WTC11 (cell line): Measurements from ENCODE around the gene ANP32E. TPM values are rescaled to one million over a fixed set of nuclear protein-coding genes. Genes with fewer than 3 reads are reported as not detected.

ENCODE experiments used
- ATAC-seq: fragments of 200-7000 bp; cut with Tn5 transposase; 2 replicates; pipeline ENCODE4 v1.10.0; 2021; ENCODE audit warnings: mild to moderate bottlenecking, moderate library complexity
- CTCF ChIA-PET: fragments of 300-600 bp; sonication (Branson Sonifier 250); formaldehyde crosslinking; loops from one replicate; lab custom pipeline; 2021; ENCODE audit warnings: antibody characterized with exemption; lab: Charles Lee
- POLR2A ChIA-PET: fragments of 350-600 bp; sonication (Branson Sonifier 250); formaldehyde crosslinking; loops from one replicate; lab custom pipeline; 2021; ENCODE audit warnings: antibody characterized with exemption; lab: Charles Lee
- DNase-seq: peaks from one replicate; pipeline ENCODE4 v3.0.0; 2021; ENCODE audit warnings: low spot score
- H3K27ac Mint-ChIP-seq: 2 replicates; pipeline ENCODE4 v1.8.0; 2021; ENCODE audit warnings: mixed read lengths
- H3K27me3 Mint-ChIP-seq: 2 replicates; pipeline ENCODE4 v1.8.0; 2021; ENCODE audit warnings: low read depth, mild to moderate bottlenecking, moderate library complexity, mixed read lengths
- H3K36me3 Mint-ChIP-seq: 2 replicates; pipeline ENCODE4 v1.8.0; 2021; ENCODE audit warnings: mixed read lengths
- H3K4me1 Mint-ChIP-seq: 2 replicates; pipeline ENCODE4 v1.8.0; 2022; ENCODE audit warnings: mixed read lengths
- H3K4me3 Mint-ChIP-seq: 2 replicates; pipeline ENCODE4 v1.8.0; 2021; ENCODE audit warnings: mild to moderate bottlenecking, moderate library complexity, mixed read lengths
- H3K9me3 Mint-ChIP-seq: 2 replicates; pipeline ENCODE4 v1.8.0; 2021; ENCODE audit warnings: mixed read lengths
- ATF1 ChIP-seq: sonication (generic); formaldehyde crosslinking; IDR thresholded peaks from 2 replicates; pipeline ENCODE4 v1.8.1; 2023; ENCODE audit warnings: mild to moderate bottlenecking, moderate library complexity, missing genetic modification reagents
- EMX1 ChIP-seq: fragments of 250-450 bp; sonication (Bioruptor Pico); IDR thresholded peaks from 2 replicates; pipeline ENCODE4 v1.8.0; 2021; ENCODE audit warnings: mild to moderate bottlenecking
- FOXJ3 ChIP-seq: sonication (generic); formaldehyde crosslinking; IDR thresholded peaks from 2 replicates; pipeline ENCODE4 v1.9.0; 2021; ENCODE audit warnings: missing genetic modification reagents, mild to moderate bottlenecking, borderline replicate concordance
- FOXK1 ChIP-seq: sonication (generic); formaldehyde crosslinking; IDR thresholded peaks from 2 replicates; pipeline ENCODE4 v1.8.0; 2022; ENCODE audit warnings: mild to moderate bottlenecking, moderate library complexity, missing genetic modification reagents
- GTF2I ChIP-seq: fragments of 250-450 bp; sonication (Bioruptor Pico); conservative IDR thresholded peaks from 2 replicates; pipeline ENCODE4 v1.4.0; 2021; ENCODE audit warnings: mild to moderate bottlenecking
- IRF2 ChIP-seq: sonication (generic); formaldehyde crosslinking; IDR thresholded peaks from 2 replicates; pipeline ENCODE4 v1.8.0; 2022; ENCODE audit warnings: low read depth, missing genetic modification reagents, borderline replicate concordance
- MXD4 ChIP-seq: fragments of 250-450 bp; sonication (Bioruptor Pico); IDR thresholded peaks from 2 replicates; pipeline ENCODE4 v1.8.0; 2021; ENCODE audit warnings: mild to moderate bottlenecking, moderate library complexity, borderline replicate concordance
- MYBL2 ChIP-seq: sonication (generic); formaldehyde crosslinking; IDR thresholded peaks from 2 replicates; pipeline ENCODE4 v1.8.1; 2023; ENCODE audit warnings: mild to moderate bottlenecking, moderate library complexity, missing genetic modification reagents
- NFATC4 ChIP-seq: fragments of 250-450 bp; sonication (Bioruptor Pico); IDR thresholded peaks from 2 replicates; pipeline ENCODE4 v1.9.0; 2021; ENCODE audit warnings: mild to moderate bottlenecking
- NFE2L1 ChIP-seq: sonication (generic); formaldehyde crosslinking; IDR thresholded peaks from 2 replicates; pipeline ENCODE4 v1.8.1; 2023; ENCODE audit warnings: missing genetic modification reagents
- PRRX2 ChIP-seq: fragments of 250-450 bp; sonication (Bioruptor Pico); IDR thresholded peaks from 2 replicates; pipeline ENCODE4 v1.8.0; 2021; ENCODE audit warnings: mild to moderate bottlenecking
- TCF7 ChIP-seq: sonication (generic); formaldehyde crosslinking; IDR thresholded peaks from 2 replicates; pipeline ENCODE4 v1.8.0; 2022; ENCODE audit warnings: mild to moderate bottlenecking, low read depth, missing genetic modification reagents, moderate library complexity
- TP53 ChIP-seq: sonication (generic); formaldehyde crosslinking; IDR thresholded peaks from 2 replicates; pipeline ENCODE4 v1.8.1; 2023; ENCODE audit warnings: mild to moderate bottlenecking, missing genetic modification reagents
- ZBTB21 ChIP-seq: sonication (generic); formaldehyde crosslinking; IDR thresholded peaks from 2 replicates; pipeline ENCODE4 v1.8.1; 2023; ENCODE audit warnings: mild to moderate bottlenecking, missing genetic modification reagents, borderline replicate concordance
- ZNF219 ChIP-seq: sonication (generic); formaldehyde crosslinking; IDR thresholded peaks from 2 replicates; pipeline ENCODE4 v1.8.0; 2023; ENCODE audit warnings: missing genetic modification reagents, mild to moderate bottlenecking, borderline replicate concordance
- ZNF232 ChIP-seq: sonication (generic); formaldehyde crosslinking; IDR thresholded peaks from 2 replicates; pipeline ENCODE4 v1.8.0; 2022; ENCODE audit warnings: mild to moderate bottlenecking, missing genetic modification reagents
- ZNF671 ChIP-seq: fragments of 250-450 bp; sonication (Bioruptor Pico); IDR thresholded peaks from 2 replicates; pipeline ENCODE4 v1.8.0; 2021; ENCODE audit warnings: mild to moderate bottlenecking
- total RNA-seq: library from RNA; stranded (reverse); gene quantifications from 3 replicates; pipeline ENCODE4 v1.2.3, GENCODE V29; 2021
- TF ChIP-seq, protein P1 (sequence below): sonication (generic); formaldehyde crosslinking; IDR thresholded peaks from 2 replicates; pipeline ENCODE4 v1.8.1; 2023; ENCODE audit warnings: mild to moderate bottlenecking, missing genetic modification reagents, moderate library complexity
- TF ChIP-seq, protein P2 (sequence below): sonication (generic); formaldehyde crosslinking; IDR thresholded peaks from 2 replicates; pipeline ENCODE4 v1.8.0; 2022; ENCODE audit warnings: mild to moderate bottlenecking, missing genetic modification reagents
- TF ChIP-seq, protein P3 (sequence below): fragments of 250-450 bp; sonication (Bioruptor Pico); IDR thresholded peaks from 2 replicates; pipeline ENCODE4 v1.9.0; 2021; ENCODE audit warnings: mild to moderate bottlenecking
- TF ChIP-seq, protein P4 (sequence below): sonication (generic); formaldehyde crosslinking; IDR thresholded peaks from 2 replicates; pipeline ENCODE4 v1.8.0; 2022; ENCODE audit warnings: mild to moderate bottlenecking, missing genetic modification reagents
- TF ChIP-seq, protein P5 (sequence below): fragments of 250-450 bp; sonication (Bioruptor Pico); IDR thresholded peaks from 2 replicates; pipeline ENCODE4 v1.9.0; 2021; ENCODE audit warnings: mild to moderate bottlenecking
- TF ChIP-seq, protein P6 (sequence below): fragments of 250-450 bp; sonication (Bioruptor Pico); IDR thresholded peaks from 2 replicates; pipeline ENCODE4 v1.8.0; 2021; ENCODE audit warnings: mild to moderate bottlenecking
- TF ChIP-seq, protein P7 (sequence below): sonication (generic); formaldehyde crosslinking; IDR thresholded peaks from 2 replicates; pipeline ENCODE4 v1.8.0; 2022; ENCODE audit warnings: mild to moderate bottlenecking, missing genetic modification reagents

ANP32E gene
- total RNA-seq, 1 experiment from 2014 or later, result 119 TPM

DNA sequence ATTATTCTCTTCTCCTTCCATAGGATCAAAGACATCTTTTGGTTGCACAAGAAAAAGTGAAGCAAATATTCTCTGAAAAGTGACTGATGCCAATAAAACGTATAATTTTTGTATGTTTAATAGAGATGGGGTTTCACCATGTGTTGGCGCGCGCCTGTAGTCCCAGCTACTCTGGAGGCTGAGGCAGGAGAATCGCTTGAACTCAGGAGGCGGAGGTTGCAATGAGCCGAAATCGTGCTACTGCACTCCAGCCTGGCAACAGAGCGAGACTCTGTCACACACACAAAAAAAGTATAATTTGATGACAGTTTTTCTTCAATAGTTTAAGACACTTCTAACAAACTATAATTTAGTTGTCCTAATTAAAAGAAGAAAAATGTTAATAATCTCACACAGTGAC is 23.8 kb downstream of the ANP32E start (continued):
- TF ChIP-seq, protein P1, sequence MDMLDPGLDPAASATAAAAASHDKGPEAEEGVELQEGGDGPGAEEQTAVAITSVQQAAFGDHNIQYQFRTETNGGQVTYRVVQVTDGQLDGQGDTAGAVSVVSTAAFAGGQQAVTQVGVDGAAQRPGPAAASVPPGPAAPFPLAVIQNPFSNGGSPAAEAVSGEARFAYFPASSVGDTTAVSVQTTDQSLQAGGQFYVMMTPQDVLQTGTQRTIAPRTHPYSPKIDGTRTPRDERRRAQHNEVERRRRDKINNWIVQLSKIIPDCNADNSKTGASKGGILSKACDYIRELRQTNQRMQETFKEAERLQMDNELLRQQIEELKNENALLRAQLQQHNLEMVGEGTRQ, result no peak
- TF ChIP-seq ZNF232 (CRISPR knock-in tag), result no peak

DNA sequence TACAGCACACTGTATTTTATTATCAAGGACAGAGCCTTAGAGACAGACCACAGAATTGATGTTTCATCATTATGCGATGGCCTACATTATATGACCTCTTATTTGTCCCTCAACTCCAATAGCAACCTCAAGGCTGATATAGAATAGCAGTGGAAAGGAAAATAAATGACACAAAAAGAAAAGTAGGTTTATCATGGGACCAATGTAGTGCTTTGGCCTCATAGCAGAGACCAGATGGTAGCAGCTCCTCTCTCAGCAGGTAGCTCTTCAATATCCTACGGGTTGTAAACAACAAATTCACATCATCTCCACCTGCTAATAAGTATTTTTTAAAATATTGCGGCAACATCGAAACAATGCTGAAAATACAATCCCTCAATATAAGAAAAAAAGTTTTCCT is 25.2 kb downstream of the ANP32E start:
- TF ChIP-seq TCF7 (no peak), MYBL2 (no peak), NFE2L1 (CRISPR knock-in tag) (no peak), ZNF219 (CRISPR knock-in tag) (no peak), MXD4 (CRISPR knock-in tag) (no peak), EMX1 (CRISPR knock-in tag) (no peak), ZNF671 (CRISPR knock-in tag) (no peak)
- TF ChIP-seq, protein P2, sequence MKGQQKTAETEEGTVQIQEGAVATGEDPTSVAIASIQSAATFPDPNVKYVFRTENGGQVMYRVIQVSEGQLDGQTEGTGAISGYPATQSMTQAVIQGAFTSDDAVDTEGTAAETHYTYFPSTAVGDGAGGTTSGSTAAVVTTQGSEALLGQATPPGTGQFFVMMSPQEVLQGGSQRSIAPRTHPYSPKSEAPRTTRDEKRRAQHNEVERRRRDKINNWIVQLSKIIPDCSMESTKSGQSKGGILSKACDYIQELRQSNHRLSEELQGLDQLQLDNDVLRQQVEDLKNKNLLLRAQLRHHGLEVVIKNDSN, result no peak
- TF ChIP-seq, protein P3, sequence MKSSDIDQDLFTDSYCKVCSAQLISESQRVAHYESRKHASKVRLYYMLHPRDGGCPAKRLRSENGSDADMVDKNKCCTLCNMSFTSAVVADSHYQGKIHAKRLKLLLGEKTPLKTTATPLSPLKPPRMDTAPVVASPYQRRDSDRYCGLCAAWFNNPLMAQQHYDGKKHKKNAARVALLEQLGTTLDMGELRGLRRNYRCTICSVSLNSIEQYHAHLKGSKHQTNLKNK, result no peak
- TF ChIP-seq, protein P4, sequence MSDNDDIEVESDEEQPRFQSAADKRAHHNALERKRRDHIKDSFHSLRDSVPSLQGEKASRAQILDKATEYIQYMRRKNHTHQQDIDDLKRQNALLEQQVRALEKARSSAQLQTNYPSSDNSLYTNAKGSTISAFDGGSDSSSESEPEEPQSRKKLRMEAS (CRISPR knock-in tag), result no peak
- TF ChIP-seq, protein P1, result no peak
- TF ChIP-seq, protein P5, sequence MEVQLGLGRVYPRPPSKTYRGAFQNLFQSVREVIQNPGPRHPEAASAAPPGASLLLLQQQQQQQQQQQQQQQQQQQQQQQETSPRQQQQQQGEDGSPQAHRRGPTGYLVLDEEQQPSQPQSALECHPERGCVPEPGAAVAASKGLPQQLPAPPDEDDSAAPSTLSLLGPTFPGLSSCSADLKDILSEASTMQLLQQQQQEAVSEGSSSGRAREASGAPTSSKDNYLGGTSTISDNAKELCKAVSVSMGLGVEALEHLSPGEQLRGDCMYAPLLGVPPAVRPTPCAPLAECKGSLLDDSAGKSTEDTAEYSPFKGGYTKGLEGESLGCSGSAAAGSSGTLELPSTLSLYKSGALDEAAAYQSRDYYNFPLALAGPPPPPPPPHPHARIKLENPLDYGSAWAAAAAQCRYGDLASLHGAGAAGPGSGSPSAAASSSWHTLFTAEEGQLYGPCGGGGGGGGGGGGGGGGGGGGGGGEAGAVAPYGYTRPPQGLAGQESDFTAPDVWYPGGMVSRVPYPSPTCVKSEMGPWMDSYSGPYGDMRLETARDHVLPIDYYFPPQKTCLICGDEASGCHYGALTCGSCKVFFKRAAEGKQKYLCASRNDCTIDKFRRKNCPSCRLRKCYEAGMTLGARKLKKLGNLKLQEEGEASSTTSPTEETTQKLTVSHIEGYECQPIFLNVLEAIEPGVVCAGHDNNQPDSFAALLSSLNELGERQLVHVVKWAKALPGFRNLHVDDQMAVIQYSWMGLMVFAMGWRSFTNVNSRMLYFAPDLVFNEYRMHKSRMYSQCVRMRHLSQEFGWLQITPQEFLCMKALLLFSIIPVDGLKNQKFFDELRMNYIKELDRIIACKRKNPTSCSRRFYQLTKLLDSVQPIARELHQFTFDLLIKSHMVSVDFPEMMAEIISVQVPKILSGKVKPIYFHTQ (CRISPR knock-in tag), result no peak
- Mint-ChIP-seq H3K27me3 (no peaks in the 10 kb centered on the region; the same call in 1 of the 2 replicates), H3K27ac (no peak overlapping the region), H3K36me3 (no peaks in the 10 kb centered on the region), H3K4me1 (peaks cover 6% of the 10 kb centered on the region), H3K9me3 (peaks cover 3% of the 10 kb centered on the region; the same call in 1 of the 2 replicates), H3K4me3 (no peak overlapping the region)
- ChIA-PET POLR2A (interaction anchor here (1.3 kb wide), 1 partner anchor 323 kb away, joined by 5 read pairs; a partner anchor contains a TSS), CTCF (no interaction called here)
- DNase-seq (no peak), ATAC-seq (no peak)

DNA sequence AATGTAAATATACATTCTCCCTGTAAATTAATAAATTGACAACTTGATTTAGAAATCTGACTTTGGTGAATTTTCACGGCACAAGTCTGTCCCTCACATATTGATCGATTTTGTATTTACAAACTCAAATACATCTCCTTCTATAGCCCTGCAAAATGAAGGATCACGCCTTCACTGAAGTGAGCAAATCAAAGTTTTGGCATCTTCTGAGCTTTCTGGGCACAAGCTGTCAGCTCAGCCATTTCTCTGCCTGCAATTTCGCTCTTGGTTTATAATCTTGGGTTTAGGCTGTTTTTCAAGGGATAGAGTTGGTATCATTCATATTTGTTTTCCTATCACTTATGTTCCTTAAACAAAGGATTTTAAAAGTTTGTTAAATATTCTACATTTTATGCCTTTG is 25.8 kb downstream of the ANP32E start:
- no peaks in the 10 kb centered on the region for H3K36me3 Mint-ChIP-seq
- H3K27me3 Mint-ChIP-seq, result no peaks in the 10 kb centered on the region; the same call in 1 of the 2 replicates
- CTCF ChIA-PET, result no interaction called here
- no peak overlapping the region for H3K27ac Mint-ChIP-seq
- no peak for DNase-seq
- H3K4me3 Mint-ChIP-seq, result no peak overlapping the region
- POLR2A ChIA-PET, result interaction anchor here (1.3 kb wide), 1 partner anchor 323 kb away, joined by 5 read pairs; a partner anchor contains a TSS
- H3K9me3 Mint-ChIP-seq, result peaks cover 3% of the 10 kb centered on the region; the same call in 1 of the 2 replicates
- ATAC-seq, result no peak
- TF ChIP-seq, protein P6, sequence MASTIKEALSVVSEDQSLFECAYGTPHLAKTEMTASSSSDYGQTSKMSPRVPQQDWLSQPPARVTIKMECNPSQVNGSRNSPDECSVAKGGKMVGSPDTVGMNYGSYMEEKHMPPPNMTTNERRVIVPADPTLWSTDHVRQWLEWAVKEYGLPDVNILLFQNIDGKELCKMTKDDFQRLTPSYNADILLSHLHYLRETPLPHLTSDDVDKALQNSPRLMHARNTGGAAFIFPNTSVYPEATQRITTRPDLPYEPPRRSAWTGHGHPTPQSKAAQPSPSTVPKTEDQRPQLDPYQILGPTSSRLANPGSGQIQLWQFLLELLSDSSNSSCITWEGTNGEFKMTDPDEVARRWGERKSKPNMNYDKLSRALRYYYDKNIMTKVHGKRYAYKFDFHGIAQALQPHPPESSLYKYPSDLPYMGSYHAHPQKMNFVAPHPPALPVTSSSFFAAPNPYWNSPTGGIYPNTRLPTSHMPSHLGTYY (CRISPR knock-in tag), result no peak
- TF ChIP-seq MXD4 (CRISPR knock-in tag) (no peak), GTF2I (CRISPR knock-in tag) (no peak), FOXK1 (CRISPR knock-in tag) (no peak), IRF2 (CRISPR knock-in tag) (no peak), ATF1 (no peak), NFATC4 (CRISPR knock-in tag) (no peak), ZBTB21 (CRISPR knock-in tag) (no peak), PRRX2 (CRISPR knock-in tag) (no peak), TP53 (CRISPR knock-in tag) (no peak), FOXJ3 (no peak)
- TF ChIP-seq, protein P7, sequence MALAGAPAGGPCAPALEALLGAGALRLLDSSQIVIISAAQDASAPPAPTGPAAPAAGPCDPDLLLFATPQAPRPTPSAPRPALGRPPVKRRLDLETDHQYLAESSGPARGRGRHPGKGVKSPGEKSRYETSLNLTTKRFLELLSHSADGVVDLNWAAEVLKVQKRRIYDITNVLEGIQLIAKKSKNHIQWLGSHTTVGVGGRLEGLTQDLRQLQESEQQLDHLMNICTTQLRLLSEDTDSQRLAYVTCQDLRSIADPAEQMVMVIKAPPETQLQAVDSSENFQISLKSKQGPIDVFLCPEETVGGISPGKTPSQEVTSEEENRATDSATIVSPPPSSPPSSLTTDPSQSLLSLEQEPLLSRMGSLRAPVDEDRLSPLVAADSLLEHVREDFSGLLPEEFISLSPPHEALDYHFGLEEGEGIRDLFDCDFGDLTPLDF, result no peak
- peaks cover 6% of the 10 kb centered on the region for H3K4me1 Mint-ChIP-seq
